ENCODE measurements around the gene HOXB4.

DNA sequence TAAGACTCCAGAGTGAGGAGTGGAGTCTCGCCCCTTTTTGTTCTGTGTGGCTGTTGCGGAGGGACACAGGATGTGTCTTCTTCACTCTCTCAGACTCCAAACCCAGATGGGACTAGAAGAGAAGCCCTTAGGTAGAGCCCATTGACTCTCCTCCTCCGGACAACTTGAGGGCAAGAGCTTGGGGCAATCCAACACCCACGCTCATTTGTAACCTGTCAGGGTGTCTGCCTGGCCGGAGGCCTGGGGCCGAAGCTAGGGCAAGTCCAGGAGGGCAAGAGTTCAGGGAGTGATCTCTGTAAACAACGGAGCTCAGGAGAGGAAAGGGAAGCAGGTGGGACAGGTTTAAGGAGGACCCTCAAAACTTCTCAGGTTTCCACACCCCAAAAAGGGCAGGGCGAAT lies 45.9 kb downstream of the HOXB4 start:
- TF ChIP-seq, protein P1, sequence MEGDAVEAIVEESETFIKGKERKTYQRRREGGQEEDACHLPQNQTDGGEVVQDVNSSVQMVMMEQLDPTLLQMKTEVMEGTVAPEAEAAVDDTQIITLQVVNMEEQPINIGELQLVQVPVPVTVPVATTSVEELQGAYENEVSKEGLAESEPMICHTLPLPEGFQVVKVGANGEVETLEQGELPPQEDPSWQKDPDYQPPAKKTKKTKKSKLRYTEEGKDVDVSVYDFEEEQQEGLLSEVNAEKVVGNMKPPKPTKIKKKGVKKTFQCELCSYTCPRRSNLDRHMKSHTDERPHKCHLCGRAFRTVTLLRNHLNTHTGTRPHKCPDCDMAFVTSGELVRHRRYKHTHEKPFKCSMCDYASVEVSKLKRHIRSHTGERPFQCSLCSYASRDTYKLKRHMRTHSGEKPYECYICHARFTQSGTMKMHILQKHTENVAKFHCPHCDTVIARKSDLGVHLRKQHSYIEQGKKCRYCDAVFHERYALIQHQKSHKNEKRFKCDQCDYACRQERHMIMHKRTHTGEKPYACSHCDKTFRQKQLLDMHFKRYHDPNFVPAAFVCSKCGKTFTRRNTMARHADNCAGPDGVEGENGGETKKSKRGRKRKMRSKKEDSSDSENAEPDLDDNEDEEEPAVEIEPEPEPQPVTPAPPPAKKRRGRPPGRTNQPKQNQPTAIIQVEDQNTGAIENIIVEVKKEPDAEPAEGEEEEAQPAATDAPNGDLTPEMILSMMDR (IDR thresholded peaks at IDR 0.05), result no peak
- TF ChIP-seq CREM (CRISPR knock-in tag; IDR thresholded peaks at IDR 0.05) (no peak), SMAD3 (CRISPR knock-in tag; IDR thresholded peaks at IDR 0.05; ENCODE audit: borderline replicate concordance) (no peak), ZNF121 (CRISPR knock-in tag; IDR thresholded peaks at IDR 0.05) (no peak), NR3C1 (CRISPR knock-in tag; conservative IDR thresholded peaks at IDR 0.05; ENCODE audit: low read depth) (no peak), SP1 (CRISPR knock-in tag; conservative IDR thresholded peaks at IDR 0.05) (no peak), CBFB (CRISPR knock-in tag; IDR thresholded peaks at IDR 0.05; ENCODE audit: low read depth) (no peak), ZNF263 (CRISPR knock-in tag; IDR thresholded peaks at IDR 0.05; ENCODE audit: low read depth) (no peak), GABPB1 (CRISPR knock-in tag; IDR thresholded peaks at IDR 0.05) (no peak), ZNF423 (CRISPR knock-in tag; IDR thresholded peaks at IDR 0.05) (no peak)
- TF ChIP-seq, protein P2, sequence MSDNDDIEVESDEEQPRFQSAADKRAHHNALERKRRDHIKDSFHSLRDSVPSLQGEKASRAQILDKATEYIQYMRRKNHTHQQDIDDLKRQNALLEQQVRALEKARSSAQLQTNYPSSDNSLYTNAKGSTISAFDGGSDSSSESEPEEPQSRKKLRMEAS (CRISPR knock-in tag; IDR thresholded peaks at IDR 0.05), result no peak
- TF ChIP-seq, protein P3, sequence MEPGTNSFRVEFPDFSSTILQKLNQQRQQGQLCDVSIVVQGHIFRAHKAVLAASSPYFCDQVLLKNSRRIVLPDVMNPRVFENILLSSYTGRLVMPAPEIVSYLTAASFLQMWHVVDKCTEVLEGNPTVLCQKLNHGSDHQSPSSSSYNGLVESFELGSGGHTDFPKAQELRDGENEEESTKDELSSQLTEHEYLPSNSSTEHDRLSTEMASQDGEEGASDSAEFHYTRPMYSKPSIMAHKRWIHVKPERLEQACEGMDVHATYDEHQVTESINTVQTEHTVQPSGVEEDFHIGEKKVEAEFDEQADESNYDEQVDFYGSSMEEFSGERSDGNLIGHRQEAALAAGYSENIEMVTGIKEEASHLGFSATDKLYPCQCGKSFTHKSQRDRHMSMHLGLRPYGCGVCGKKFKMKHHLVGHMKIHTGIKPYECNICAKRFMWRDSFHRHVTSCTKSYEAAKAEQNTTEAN (CRISPR knock-in tag; IDR thresholded peaks at IDR 0.05), result no peak
- TF ChIP-seq, protein P4, sequence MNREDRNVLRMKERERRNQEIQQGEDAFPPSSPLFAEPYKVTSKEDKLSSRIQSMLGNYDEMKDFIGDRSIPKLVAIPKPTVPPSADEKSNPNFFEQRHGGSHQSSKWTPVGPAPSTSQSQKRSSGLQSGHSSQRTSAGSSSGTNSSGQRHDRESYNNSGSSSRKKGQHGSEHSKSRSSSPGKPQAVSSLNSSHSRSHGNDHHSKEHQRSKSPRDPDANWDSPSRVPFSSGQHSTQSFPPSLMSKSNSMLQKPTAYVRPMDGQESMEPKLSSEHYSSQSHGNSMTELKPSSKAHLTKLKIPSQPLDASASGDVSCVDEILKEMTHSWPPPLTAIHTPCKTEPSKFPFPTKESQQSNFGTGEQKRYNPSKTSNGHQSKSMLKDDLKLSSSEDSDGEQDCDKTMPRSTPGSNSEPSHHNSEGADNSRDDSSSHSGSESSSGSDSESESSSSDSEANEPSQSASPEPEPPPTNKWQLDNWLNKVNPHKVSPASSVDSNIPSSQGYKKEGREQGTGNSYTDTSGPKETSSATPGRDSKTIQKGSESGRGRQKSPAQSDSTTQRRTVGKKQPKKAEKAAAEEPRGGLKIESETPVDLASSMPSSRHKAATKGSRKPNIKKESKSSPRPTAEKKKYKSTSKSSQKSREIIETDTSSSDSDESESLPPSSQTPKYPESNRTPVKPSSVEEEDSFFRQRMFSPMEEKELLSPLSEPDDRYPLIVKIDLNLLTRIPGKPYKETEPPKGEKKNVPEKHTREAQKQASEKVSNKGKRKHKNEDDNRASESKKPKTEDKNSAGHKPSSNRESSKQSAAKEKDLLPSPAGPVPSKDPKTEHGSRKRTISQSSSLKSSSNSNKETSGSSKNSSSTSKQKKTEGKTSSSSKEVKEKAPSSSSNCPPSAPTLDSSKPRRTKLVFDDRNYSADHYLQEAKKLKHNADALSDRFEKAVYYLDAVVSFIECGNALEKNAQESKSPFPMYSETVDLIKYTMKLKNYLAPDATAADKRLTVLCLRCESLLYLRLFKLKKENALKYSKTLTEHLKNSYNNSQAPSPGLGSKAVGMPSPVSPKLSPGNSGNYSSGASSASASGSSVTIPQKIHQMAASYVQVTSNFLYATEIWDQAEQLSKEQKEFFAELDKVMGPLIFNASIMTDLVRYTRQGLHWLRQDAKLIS (CRISPR knock-in tag; IDR thresholded peaks at IDR 0.05; ENCODE audit: borderline replicate concordance), result no peak
- TF ChIP-seq, protein P5, sequence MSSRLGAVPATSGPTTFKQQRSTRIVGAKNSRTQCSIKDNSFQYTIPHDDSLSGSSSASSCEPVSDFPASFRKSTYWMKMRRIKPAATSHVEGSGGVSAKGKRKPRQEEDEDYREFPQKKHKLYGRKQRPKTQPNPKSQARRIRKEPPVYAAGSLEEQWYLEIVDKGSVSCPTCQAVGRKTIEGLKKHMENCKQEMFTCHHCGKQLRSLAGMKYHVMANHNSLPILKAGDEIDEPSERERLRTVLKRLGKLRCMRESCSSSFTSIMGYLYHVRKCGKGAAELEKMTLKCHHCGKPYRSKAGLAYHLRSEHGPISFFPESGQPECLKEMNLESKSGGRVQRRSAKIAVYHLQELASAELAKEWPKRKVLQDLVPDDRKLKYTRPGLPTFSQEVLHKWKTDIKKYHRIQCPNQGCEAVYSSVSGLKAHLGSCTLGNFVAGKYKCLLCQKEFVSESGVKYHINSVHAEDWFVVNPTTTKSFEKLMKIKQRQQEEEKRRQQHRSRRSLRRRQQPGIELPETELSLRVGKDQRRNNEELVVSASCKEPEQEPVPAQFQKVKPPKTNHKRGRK (CRISPR knock-in tag; IDR thresholded peaks at IDR 0.05; ENCODE audit: borderline replicate concordance), result no peak
